COLO668 (cell line): ENCODE measurements around the gene EN1.

Source experiments
- DNase-seq: peaks from one replicate; lab custom pipeline; 2025; ENCODE audit not compliant: unreplicated experiment; lab: John Stamatoyannopoulos, UW

EN1 gene

GRCh38 chr2:118856330-118856977 is 9.0 kb upstream of the EN1 start:
- no peak for DNase-seq

DNA sequence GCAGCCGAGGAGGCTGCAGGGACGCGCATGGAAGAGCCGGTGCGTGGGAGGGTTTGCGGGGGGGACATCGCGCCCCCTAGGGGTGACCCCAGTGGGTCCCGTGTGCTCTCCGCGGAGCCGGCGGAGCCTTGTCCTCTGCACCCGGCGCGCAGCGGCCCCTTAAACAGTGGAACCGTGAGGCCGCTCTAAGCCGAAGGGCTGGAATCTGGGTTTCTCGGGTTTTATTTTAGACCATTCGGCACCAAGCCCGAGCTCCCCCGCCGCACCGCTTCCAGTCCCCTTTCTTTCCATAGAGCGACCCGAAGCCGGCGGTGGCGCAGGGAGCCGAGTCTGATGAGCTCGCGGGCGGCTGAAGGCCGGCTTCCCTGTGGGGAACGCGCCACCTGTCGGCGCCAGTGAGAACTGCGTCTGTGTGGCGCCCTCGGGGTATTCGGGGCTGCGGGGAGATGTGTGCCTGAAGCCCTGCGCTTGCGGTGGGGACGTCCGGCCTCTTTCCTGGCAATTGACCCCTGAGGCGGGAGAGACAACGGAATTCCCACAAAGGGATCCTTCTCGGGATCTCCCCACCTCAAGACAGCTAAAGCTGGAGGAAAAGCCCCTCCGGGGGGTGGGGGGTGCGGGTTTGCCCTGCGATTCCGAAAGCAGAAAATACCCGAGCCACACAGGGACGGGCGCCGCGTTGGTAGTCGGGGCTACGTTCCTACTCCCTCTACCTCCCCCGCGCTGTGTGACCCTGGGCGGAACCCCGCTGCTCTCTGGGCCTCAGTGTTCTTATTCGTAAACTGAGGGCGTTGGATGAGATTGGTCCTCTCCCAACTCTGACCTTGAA is 8.2 kb upstream of the EN1 start:
- peak; percentile 65 for DNase-seq

- DNase-seq = no peak
These were observed 7.3 kb upstream of the EN1 start for GRCh38 chr2:118854507-118855345.

- no peak for DNase-seq
These were observed 6.3 kb upstream of the EN1 start for GRCh38 chr2:118853651-118854291.

DNA sequence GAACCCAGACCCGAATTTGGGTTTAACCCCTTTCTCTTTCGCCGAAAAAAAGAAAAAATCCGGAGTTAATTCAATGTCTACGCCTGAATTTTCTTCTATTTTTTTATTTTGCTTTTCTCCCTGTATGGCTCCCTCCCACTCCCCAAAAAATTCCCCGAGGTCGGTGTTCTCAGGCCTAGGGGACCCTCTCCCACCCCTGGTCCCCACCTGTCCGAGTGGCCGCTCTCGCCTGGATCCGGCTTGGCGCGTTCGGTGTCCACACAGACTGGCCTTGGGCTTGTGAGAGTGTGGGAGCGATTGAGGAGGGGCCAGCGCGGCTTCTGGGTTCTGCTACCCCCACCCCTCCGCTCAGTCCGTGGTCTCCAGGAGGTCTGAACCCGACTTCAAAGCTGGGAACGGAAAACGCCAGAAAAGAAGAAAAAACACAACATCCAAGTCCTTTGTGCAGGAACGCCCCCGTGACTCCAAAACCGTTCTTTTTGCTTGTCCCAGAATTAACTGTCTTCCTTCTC is 5.7 kb upstream of the EN1 start:
- no peak for DNase-seq

- no peak for DNase-seq
These were observed 5.2 kb upstream of the EN1 start for GRCh38 chr2:118852605-118853128.

GRCh38 chr2:118851650-118852049 is 4.2 kb upstream of the EN1 start:
- DNase-seq = no peak

DNA sequence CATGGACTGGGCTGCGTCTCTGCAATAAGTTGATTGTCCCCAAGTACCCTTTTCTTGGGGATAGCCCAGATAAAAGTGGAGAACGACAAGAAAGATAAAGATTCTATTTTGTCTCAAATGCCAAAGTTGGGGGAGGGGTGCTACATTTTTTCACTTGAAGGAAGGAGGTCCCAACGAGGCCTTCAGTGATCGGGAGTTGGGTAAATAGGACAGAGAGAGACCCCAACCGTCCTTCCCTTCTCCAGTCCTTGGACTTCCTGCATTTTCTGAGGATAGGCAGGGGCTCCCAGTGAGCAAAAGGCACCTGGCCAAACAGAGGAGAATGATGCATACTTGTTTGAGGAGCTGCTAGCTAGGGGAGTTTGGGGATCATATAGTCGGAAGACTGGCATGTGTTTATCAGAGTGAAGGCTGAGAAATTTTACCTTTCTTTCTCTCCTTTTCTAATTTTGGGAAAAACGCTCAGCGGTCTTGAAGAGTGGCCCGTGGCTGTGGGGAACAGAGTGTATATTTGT is 3.5 kb upstream of the EN1 start:
- DNase-seq = no peak

DNA sequence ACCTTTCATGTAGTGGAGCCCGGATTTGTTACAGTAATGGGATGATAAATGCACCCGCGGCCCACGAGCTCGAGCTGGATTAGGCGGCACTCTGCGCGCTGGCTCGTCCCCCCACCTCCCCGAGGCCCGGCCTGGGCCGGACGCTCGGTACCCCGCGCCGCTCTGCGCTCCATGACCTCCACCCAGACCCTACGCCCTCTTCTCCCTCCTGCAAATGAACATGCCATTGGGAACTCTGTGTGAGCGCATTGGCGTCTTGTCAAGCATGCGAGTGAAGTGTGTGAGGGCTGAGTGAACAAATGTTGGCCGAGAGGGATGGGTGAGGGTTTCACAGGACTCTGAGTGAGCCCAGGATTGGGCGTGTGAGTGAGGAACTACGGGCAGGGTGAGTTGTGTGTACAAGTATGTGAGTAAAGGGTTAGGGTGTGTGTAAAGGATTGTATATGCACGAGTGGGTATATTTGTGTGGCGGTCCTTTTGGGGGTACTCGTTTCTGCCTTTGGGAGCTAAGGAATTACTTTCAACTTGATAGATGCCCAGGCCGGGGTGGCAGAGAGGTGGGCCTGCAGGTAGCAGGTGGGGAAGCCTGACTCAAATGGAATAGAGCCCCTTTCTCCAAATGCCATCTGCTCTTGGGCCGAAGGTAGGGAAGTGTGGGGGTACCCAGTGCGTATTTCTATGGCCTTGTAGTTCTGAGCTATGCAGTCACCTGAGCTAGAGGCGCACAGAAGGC is 2.9 kb upstream of the EN1 start:
- DNase-seq = no peak

DNA sequence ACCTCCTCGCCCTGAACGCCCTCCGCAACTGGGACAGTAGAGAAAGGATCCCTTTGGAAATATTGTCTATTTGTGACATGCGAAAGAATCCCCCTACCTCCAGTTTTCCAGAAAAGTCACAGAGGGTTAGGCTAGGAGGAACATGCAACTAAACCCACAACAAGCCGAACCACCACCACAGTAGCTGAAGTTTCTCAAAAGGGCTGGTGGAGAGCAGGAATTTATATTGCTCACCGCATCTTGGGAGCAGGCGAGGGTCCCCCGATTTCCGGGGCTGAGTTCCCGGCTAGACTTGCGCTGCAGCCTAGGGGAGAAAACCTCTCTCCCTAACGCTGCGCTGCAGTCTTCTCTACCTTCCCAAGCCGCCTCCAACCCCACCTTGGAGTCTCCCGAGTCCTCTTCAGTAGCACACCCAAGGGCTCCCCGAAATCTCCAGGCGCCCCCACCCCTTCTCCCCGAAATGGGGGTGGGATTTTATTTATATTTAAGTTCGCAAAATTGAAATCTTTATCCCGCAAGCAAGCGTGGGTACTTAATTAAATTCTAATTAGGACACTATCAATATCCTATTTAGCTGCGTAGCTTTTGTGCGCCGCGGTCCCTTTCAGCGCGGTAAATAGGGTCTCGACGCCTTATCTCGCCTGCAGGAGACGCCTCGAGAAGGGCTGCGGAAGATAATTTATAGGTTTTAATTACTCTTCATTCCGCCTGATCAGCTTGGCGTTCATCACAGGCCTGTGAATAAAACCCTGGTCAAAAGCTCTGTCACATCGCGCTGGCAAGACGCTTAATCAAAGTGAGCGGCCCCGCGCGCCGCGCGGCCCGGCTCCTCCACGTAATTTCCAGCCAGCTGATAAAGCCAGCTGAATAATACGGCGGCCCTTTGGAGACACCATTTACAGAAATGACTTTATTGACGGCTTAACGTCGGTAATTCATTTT is 2.0 kb upstream of the EN1 start:
- DNase-seq = no peak

DNA sequence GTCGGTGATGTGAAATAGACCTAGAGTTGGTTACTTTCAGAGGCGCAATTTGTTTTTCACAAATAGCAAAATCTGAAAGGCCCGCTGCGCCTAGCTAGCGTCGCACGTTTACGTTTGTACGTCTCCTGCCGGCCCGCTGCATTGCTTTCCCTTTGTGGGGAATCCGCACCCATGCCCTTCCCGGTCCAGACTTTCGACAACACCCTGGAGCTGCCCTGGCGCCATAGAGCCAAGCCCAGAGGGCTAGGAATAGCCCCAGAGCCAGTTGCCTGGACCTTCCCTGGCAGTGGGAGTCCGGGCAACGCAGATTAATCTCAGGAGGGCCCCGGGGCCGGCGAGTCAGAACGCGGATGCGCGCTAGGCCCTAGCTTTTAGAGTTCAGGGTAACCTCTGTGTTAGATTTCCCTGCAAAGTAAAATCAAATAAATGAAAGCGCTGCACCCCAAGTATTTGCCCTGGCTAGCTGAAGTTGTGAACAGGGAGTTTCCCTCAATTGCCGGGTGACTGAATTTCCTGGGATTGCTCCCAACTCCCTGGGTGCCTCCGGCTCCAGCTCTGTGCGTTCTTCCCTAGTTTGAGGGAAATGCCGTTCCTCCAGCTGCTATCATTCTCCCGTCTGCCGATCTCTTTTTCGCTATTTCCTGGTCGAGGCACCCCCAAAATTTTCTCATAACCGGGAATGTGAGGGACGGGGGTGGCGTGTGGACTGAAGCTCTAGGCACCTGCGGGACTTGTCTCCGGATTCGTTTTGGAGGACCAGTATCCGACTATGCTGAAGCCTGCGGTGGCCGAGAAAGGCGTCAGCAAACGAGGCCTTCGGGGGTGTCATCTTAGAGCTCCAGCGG is 1.2 kb upstream of the EN1 start:
- DNase-seq = no peak

DNA sequence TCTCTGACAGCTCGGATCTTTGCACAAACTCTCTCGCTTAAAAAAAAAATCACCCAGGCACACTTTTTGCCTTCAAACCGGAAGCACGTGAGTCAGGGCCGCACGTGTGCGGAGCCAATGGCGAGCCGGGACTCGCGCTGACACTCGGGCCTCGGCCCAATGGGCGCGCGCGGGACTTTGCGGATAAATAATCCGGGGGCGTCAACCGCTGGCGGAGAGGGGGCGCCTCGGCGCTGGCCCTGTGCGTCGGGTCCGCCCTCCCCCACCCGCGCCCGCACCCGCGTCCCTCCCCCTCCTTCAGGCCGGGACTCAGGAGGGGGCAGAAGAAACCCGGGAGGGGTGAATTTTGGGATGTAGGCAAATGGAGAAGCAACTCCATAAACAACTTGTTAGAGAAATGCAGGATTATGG is 319 bp upstream of the EN1 start:
- DNase-seq = no peak

GRCh38 chr2:118846442-118846952 is 951 bp downstream of the EN1 start:
- DNase-seq = peak; percentile 33

DNA sequence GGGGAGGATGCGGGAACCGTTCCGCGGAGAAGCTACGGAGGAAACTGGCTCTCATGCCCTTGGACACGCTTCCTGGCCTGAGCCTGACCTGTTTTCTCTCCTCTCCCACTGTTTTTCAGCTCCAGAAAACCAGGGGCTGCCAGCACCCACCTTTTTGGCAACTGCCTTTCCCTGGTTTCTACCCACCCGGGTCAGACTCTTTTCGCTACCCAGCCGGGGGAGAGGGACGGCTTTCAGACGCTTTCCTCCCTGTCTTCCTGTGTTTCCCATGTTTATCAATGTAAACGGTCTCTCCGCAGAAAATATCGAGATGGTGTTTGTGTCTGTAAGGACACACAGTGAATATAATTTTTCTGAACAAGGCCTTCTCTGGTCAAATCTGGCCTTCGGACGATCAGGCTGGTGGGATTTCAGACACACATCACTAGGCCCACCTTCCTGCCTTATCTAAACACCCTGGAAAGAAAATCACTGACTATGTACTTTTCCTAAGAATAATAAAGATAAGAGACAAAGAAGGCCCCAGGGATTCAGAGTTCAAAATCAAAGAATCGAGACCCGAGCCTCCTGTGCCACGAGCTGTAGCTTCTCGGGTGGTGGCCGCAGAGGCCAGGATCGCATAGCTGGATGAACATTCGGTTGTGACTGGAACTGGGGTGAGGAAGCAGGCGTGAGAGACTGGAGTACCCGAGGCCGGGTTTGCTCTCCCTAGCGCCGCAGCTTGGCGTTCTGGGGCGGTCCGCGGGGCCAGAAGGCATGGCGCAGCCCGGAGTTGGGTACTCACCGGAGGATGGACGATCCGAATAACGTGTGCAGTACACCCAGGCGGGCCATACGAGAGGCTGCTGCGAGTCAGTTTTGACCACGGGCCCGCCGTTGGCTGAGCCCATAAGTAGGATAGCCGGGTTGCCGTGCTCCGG is 1.7 kb downstream of the EN1 start:
- DNase-seq = peak; percentile 33

DNA sequence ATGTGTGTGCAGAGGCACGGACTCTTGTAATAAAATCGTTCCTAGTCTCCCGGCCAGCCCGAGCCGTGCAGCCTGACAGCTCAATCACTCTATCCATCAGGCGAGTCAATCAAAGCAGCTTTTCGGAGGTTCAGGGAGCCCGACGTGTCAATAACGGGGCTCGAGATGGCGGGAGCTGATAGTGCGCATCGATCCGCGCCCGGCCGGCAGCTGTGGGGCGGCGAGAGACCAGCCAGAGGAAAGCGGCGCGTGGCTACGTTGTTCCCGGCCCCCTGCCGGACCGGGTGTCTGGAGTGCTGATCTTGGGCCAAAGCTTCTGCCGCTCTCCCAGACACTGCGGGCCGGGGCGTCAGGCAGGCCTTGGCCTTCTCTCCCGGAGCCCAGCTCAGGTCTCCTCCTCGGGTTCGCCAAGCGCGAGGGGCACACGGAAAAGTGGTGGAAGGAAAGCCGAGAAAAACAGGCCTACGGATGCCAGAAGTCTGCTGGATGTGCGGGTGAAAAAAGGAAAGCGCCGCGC is 2.4 kb downstream of the EN1 start:
- no peak for DNase-seq

DNA sequence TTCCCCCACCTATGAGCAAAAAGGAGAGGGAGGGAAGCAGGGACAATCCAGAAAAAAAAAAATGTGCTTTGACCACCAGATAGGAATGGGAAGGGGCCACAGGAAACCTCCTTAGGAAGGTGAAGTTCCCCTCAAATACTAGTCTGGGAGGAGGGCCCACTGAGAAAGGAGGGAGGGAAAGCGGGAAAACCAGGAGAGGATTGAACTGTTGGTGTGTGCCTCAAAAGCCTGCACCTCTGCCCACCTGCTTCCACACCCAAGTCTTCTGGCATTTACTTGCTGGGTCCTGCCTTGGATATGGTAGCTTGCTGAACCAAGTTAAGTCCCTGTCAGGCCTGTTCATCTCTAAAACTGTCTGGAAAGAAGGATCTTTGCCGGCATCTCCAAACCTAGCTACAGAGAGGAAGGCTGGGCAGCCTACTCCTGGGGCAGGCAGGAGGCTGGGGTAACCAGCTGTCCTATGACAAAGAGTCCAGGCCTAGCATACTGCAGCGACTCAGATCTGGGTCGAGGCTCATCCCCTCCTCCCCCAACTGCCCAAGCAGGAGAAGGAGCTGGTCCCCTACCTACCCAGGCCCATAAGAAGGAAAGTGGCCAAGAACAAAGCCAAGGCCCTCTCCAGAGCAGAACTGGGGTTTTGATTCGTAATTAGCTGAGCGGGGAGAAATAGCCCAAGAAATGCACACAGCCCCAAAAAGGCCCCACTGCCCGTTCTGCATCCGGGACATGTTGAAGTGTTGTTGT is 3.0 kb downstream of the EN1 start:
- DNase-seq = no peak
